KMS-11 (cell line): ENCODE data around the gene MAGEB17.

Source experiments
- H2AFZ ChIP-seq: fragments of 200-600 bp; sonication (generic); 2 replicates; pipeline ENCODE4 v1.6.1; 2016; ENCODE audit warnings: antibody characterized with exemption, mixed run types, low read depth
- H3K27ac ChIP-seq: fragments of 200-600 bp; sonication (generic); 2 replicates; pipeline ENCODE4 v1.6.1; 2016; ENCODE audit warnings: mild to moderate bottlenecking, mixed run types
- H3K27me3 ChIP-seq: fragments of 200-600 bp; sonication (generic); 2 replicates; pipeline ENCODE4 v1.6.1; 2017; ENCODE audit warnings: mild to moderate bottlenecking, low read depth, mixed run types, moderate library complexity; ENCODE audit not compliant: insufficient read depth
- H3K36me3 ChIP-seq: fragments of 200-600 bp; sonication (generic); 2 replicates; pipeline ENCODE4 v1.6.1; 2017; ENCODE audit warnings: mild to moderate bottlenecking, mixed run types; ENCODE audit not compliant: insufficient read depth
- H3K4me1 ChIP-seq: fragments of 200-600 bp; sonication (generic); 2 replicates; pipeline ENCODE4 v1.6.1; 2016; ENCODE audit warnings: mild to moderate bottlenecking, low read depth, mixed run types; ENCODE audit not compliant: poor library complexity, severe bottlenecking
- H3K4me2 ChIP-seq: fragments of 200-600 bp; sonication (generic); 2 replicates; pipeline ENCODE4 v1.7.0; 2016; ENCODE audit warnings: mild to moderate bottlenecking, mixed run types
- H3K4me3 ChIP-seq: fragments of 200-600 bp; sonication (generic); IDR thresholded peaks from 2 replicates; pipeline ENCODE4 v1.6.1; 2017; ENCODE audit warnings: low read depth, low read length, mixed read lengths; ENCODE audit not compliant: insufficient read depth
- H3K79me2 ChIP-seq: fragments of 200-600 bp; sonication (generic); 2 replicates; pipeline ENCODE4 v1.6.1; 2016; ENCODE audit warnings: low read depth, mixed run types; ENCODE audit not compliant: insufficient read depth
- H3K9ac ChIP-seq: fragments of 200-600 bp; sonication (generic); 2 replicates; pipeline ENCODE4 v1.6.1; 2016; ENCODE audit warnings: mild to moderate bottlenecking, mixed run types
- H4K20me1 ChIP-seq: fragments of 200-600 bp; sonication (generic); 2 replicates; pipeline ENCODE4 v1.6.1; 2016; ENCODE audit warnings: mild to moderate bottlenecking, mixed run types; ENCODE audit not compliant: insufficient read depth
- CTCF ChIP-seq: fragments of 200-600 bp; sonication (generic); conservative IDR thresholded peaks from 2 replicates; pipeline ENCODE4 v1.6.1; 2017; ENCODE audit warnings: low read depth, mild to moderate bottlenecking, antibody characterized with exemption, low read length, moderate library complexity, mixed read lengths

MAGEB17 gene

GRCh38 chrX:16188687-16189086, 21.4 kb downstream of the MAGEB17 start:
- Histone ChIP-seq H3K36me3 (no peaks in the 10 kb centered on the region), H2AFZ (no peak overlapping the region), H4K20me1 (no peaks in the 10 kb centered on the region), H3K79me2 (no peaks in the 10 kb centered on the region), H3K4me2 (no peak overlapping the region), H3K4me3 (no peak overlapping the region), H3K4me1 (no peaks in the 10 kb centered on the region), H3K9ac (no peak overlapping the region), H3K27ac (no peak overlapping the region), H3K27me3 (no peaks in the 10 kb centered on the region)
- no peak for TF ChIP-seq CTCF

- no peaks in the 10 kb centered on the region for H3K4me1 ChIP-seq
- TF ChIP-seq CTCF, result no peak
- H4K20me1 ChIP-seq, result no peaks in the 10 kb centered on the region
- H3K36me3 ChIP-seq, result no peaks in the 10 kb centered on the region
- no peak overlapping the region for H3K27ac ChIP-seq
- H3K4me3 ChIP-seq, result no peak overlapping the region
- no peak overlapping the region for H3K9ac ChIP-seq
- no peaks in the 10 kb centered on the region for H3K79me2 ChIP-seq
- H2AFZ ChIP-seq, result no peak overlapping the region
- H3K27me3 ChIP-seq, result no peaks in the 10 kb centered on the region
- no peak overlapping the region for H3K4me2 ChIP-seq
Measured at GRCh38 chrX:16191605-16192004, 24.3 kb downstream of the MAGEB17 start.

- Histone ChIP-seq H3K9ac (no peak overlapping the region), H3K27ac (no peak overlapping the region), H3K4me3 (no peak overlapping the region), H3K4me1 (no peaks in the 10 kb centered on the region), H3K4me2 (no peak overlapping the region), H3K79me2 (no peaks in the 10 kb centered on the region), H2AFZ (no peak overlapping the region), H3K27me3 (no peaks in the 10 kb centered on the region), H3K36me3 (no peaks in the 10 kb centered on the region), H4K20me1 (no peaks in the 10 kb centered on the region)
- TF ChIP-seq CTCF, result no peak
Measured at GRCh38 chrX:16196829-16197228, 29.5 kb downstream of the MAGEB17 start.

- no peak for TF ChIP-seq CTCF
- no peak overlapping the region for H3K27ac ChIP-seq
- no peaks in the 10 kb centered on the region for H4K20me1 ChIP-seq
- no peaks in the 10 kb centered on the region for H3K27me3 ChIP-seq
- no peaks in the 10 kb centered on the region for H3K36me3 ChIP-seq
- H2AFZ ChIP-seq, result no peak overlapping the region
- H3K79me2 ChIP-seq, result no peaks in the 10 kb centered on the region
- H3K4me1 ChIP-seq, result no peaks in the 10 kb centered on the region
- H3K4me2 ChIP-seq, result no peak overlapping the region
- no peak overlapping the region for H3K4me3 ChIP-seq
- H3K9ac ChIP-seq, result no peak overlapping the region
Measured at GRCh38 chrX:16199343-16199742, 32.1 kb downstream of the MAGEB17 start.

- TF ChIP-seq CTCF, result no peak
- Histone ChIP-seq H3K4me3 (no peak overlapping the region), H3K79me2 (no peaks in the 10 kb centered on the region), H3K27ac (no peak overlapping the region), H3K4me1 (no peaks in the 10 kb centered on the region), H3K36me3 (no peaks in the 10 kb centered on the region), H4K20me1 (no peaks in the 10 kb centered on the region), H2AFZ (no peak overlapping the region), H3K9ac (no peak overlapping the region), H3K27me3 (no peaks in the 10 kb centered on the region), H3K4me2 (no peak overlapping the region)
Measured at GRCh38 chrX:16202943-16203342, 35.7 kb downstream of the MAGEB17 start.
